Nephron progenitor cell (in vitro differentiated cells): ENCODE results near the gene GPR32.
"Not testable (repeated sequence)": the region's sequence is repeated elsewhere in the genome, so short reads cannot be mapped to it uniquely, and the experiment has no call there.

ENCODE experiments used
- DNase-seq: peaks from one replicate; pipeline ENCODE4 v3.0.0; 2021
- H3K27ac Mint-ChIP-seq: 2 replicates; pipeline ENCODE4 v1.8.0; 2021; ENCODE audit warnings: mild to moderate bottlenecking, moderate library complexity, mixed read lengths
- H3K27me3 Mint-ChIP-seq: 2 replicates; pipeline ENCODE4 v1.8.0; 2021; ENCODE audit warnings: mild to moderate bottlenecking, low read depth, mixed read lengths; ENCODE audit not compliant: poor library complexity
- H3K36me3 Mint-ChIP-seq: 2 replicates; pipeline ENCODE4 v1.8.0; 2021; ENCODE audit warnings: low read depth, mixed read lengths
- H3K4me1 Mint-ChIP-seq: 2 replicates; pipeline ENCODE4 v1.8.0; 2021; ENCODE audit warnings: mixed read lengths
- H3K4me3 Mint-ChIP-seq: 2 replicates; pipeline ENCODE4 v1.8.0; 2021; ENCODE audit warnings: mild to moderate bottlenecking, moderate library complexity, mixed read lengths
- H3K9me3 Mint-ChIP-seq: 2 replicates; pipeline ENCODE4 v1.8.0; 2021; ENCODE audit warnings: mild to moderate bottlenecking, moderate library complexity, mixed read lengths
- CTCF ChIP-seq: fragments of 200-600 bp; sonication (generic); IDR thresholded peaks from 2 replicates; pipeline ENCODE4 v1.5.0; 2021; ENCODE audit warnings: antibody characterized with exemption

The GPR32 gene

GRCh38 chr19:50741179-50741933, 28.9 kb upstream of the GPR32 start:
- no peak overlapping the region for H3K4me3 Mint-ChIP-seq
- no peaks in the 10 kb centered on the region for H3K9me3 Mint-ChIP-seq
- H3K4me1 Mint-ChIP-seq = peaks cover 11% of the 10 kb centered on the region
- no peak overlapping the region for H3K27ac Mint-ChIP-seq
- H3K36me3 Mint-ChIP-seq = no peaks in the 10 kb centered on the region
- DNase-seq = no peak
- peaks cover 36% of the 10 kb centered on the region for H3K27me3 Mint-ChIP-seq
- no peak for TF ChIP-seq CTCF

- H3K36me3 Mint-ChIP-seq = no peaks in the 10 kb centered on the region
- peaks cover 36% of the 10 kb centered on the region for H3K27me3 Mint-ChIP-seq
- H3K9me3 Mint-ChIP-seq = no peaks in the 10 kb centered on the region
- peaks cover 16% of the 10 kb centered on the region for H3K4me1 Mint-ChIP-seq
- H3K4me3 Mint-ChIP-seq = no peak overlapping the region
- H3K27ac Mint-ChIP-seq = no peak overlapping the region
- no peak for DNase-seq
- no peak for TF ChIP-seq CTCF
These were observed 26.7 kb upstream of the GPR32 start for GRCh38 chr19:50743537-50743936.

GRCh38 chr19:50745221-50745620, 25.0 kb upstream of the GPR32 start:
- Mint-ChIP-seq H3K27me3 (peaks cover 27% of the 10 kb centered on the region), H3K27ac (no peak overlapping the region), H3K36me3 (no peaks in the 10 kb centered on the region), H3K4me3 (no peak overlapping the region), H3K4me1 (peaks cover 5% of the 10 kb centered on the region), H3K9me3 (no peaks in the 10 kb centered on the region)
- TF ChIP-seq CTCF = no peak
- DNase-seq = no peak

- H3K4me3 Mint-ChIP-seq, H3K4me1 Mint-ChIP-seq, DNase-seq, H3K36me3 Mint-ChIP-seq, H3K27ac Mint-ChIP-seq, H3K9me3 Mint-ChIP-seq: not testable (repeated sequence)
- H3K27me3 Mint-ChIP-seq = peaks cover 31% of the 10 kb centered on the region
These were observed 23.1 kb upstream of the GPR32 start for GRCh38 chr19:50747141-50747540.

- no peak overlapping the region for H3K27ac Mint-ChIP-seq
- H3K4me1 Mint-ChIP-seq = peaks cover 5% of the 10 kb centered on the region
These were observed 20.8 kb upstream of the GPR32 start for GRCh38 chr19:50749490-50749889.

GRCh38 chr19:50750010-50750409, 20.3 kb upstream of the GPR32 start:
- H3K4me3 Mint-ChIP-seq = no peak overlapping the region
- no peak overlapping the region for H3K27ac Mint-ChIP-seq
- H3K9me3 Mint-ChIP-seq = no peaks in the 10 kb centered on the region
- peaks cover 34% of the 10 kb centered on the region for H3K27me3 Mint-ChIP-seq
- TF ChIP-seq CTCF = no peak
- H3K36me3 Mint-ChIP-seq = no peaks in the 10 kb centered on the region
- H3K4me1 Mint-ChIP-seq = peaks cover 5% of the 10 kb centered on the region
- no peak for DNase-seq

More at GRCh38 chr19:50749490-50749889, 20.8 kb upstream of the GPR32 start:
- DNase-seq = no peak
- H3K36me3 Mint-ChIP-seq = no peaks in the 10 kb centered on the region
- H3K9me3 Mint-ChIP-seq = no peaks in the 10 kb centered on the region
- H3K27me3 Mint-ChIP-seq = peaks cover 33% of the 10 kb centered on the region
- TF ChIP-seq CTCF = no peak
- no peak overlapping the region for H3K4me3 Mint-ChIP-seq
